Peyer's patch (tissue), 4 donors: ENCODE results near the gene PRRC2B.

Source experiments
- POLR2A ChIP-seq, 2 donors: fragments of 450-650 bp; IDR thresholded peaks; one replicate each; pipeline ENCODE4 v1.5.1; 2017; ENCODE audit warnings: antibody characterized with exemption in 2 of 2, mild to moderate bottlenecking in 2 of 2, moderate library complexity in 2 of 2
- TF ChIP-seq, protein P1 (sequence below), 6 experiments: fragments of 450-650 bp in 4 of 6; fragments of 200-600 bp in 2 of 6; sonication (generic) in 1 of 6; IDR thresholded peaks; one replicate each; pipeline ENCODE4 v1.5.1; 2017 to 2019; ENCODE audit warnings: antibody characterized with exemption in 6 of 6, mild to moderate bottlenecking in 3 of 6, moderate library complexity in 1 of 6

- TF ChIP-seq, protein P1, sequence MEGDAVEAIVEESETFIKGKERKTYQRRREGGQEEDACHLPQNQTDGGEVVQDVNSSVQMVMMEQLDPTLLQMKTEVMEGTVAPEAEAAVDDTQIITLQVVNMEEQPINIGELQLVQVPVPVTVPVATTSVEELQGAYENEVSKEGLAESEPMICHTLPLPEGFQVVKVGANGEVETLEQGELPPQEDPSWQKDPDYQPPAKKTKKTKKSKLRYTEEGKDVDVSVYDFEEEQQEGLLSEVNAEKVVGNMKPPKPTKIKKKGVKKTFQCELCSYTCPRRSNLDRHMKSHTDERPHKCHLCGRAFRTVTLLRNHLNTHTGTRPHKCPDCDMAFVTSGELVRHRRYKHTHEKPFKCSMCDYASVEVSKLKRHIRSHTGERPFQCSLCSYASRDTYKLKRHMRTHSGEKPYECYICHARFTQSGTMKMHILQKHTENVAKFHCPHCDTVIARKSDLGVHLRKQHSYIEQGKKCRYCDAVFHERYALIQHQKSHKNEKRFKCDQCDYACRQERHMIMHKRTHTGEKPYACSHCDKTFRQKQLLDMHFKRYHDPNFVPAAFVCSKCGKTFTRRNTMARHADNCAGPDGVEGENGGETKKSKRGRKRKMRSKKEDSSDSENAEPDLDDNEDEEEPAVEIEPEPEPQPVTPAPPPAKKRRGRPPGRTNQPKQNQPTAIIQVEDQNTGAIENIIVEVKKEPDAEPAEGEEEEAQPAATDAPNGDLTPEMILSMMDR (IDR thresholded peaks at IDR 0.05), result no peak
- no peak for TF ChIP-seq POLR2A (IDR thresholded peaks at IDR 0.05)
These were observed 52.4 kb downstream of the PRRC2B start for GRCh38 chr9:131446276-131446675.
